GM12801 (cell line): ENCODE results near the gene RLN1.
"Not testable (repeated sequence)": the region's sequence is repeated elsewhere in the genome, so short reads cannot be mapped to it uniquely, and the experiment has no call there.

Experiments used
- TF ChIP-seq, protein P1 (sequence below): IDR thresholded peaks from one replicate; pipeline ENCODE4 v1.5.1; 2011; ENCODE audit warnings: control low read depth; ENCODE audit not compliant: insufficient read length; ENCODE audit errors: extremely low read depth

RLN1 gene

GRCh38 chr9:5338992-5339981 lies at the start of gene RLN1:
Gene RLN1, minus strand, starts transcription at chr9:5339876. Its CDS starts 130 bp downstream, at chr9:5339746.
- TF ChIP-seq, protein P1, sequence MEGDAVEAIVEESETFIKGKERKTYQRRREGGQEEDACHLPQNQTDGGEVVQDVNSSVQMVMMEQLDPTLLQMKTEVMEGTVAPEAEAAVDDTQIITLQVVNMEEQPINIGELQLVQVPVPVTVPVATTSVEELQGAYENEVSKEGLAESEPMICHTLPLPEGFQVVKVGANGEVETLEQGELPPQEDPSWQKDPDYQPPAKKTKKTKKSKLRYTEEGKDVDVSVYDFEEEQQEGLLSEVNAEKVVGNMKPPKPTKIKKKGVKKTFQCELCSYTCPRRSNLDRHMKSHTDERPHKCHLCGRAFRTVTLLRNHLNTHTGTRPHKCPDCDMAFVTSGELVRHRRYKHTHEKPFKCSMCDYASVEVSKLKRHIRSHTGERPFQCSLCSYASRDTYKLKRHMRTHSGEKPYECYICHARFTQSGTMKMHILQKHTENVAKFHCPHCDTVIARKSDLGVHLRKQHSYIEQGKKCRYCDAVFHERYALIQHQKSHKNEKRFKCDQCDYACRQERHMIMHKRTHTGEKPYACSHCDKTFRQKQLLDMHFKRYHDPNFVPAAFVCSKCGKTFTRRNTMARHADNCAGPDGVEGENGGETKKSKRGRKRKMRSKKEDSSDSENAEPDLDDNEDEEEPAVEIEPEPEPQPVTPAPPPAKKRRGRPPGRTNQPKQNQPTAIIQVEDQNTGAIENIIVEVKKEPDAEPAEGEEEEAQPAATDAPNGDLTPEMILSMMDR, result not testable (repeated sequence)

DNA sequence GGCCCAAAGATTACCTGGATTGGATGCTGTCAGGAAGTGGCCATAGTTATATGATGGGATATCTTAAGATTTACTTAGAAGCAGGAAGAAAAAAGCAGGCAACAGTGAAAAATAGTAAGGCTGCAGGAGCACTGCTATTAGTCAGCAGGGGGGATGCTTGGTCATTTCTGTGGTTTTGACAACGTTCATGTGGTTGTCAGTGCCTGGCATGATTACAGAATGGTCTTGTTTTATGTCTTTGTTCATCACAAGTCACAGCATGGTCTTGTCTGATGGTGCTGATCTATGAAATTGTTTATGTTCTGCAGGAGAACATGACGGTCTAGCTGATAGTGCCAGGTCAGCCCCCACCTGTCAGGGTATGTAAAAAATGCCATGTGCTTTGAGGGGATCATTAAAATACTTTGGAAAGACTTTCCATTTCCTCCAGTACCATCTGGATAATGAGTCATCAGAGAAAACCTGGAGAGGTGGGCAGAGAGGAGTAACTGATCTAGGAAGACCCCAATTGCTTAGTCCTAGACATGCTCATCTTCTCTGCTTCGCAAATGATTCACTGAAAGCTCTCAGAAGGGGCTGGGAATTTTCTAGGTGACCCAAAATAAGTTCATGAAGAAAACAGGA lies 49.5 kb upstream of the RLN1 start:
- TF ChIP-seq, protein P1, result no peak

- TF ChIP-seq, protein P1, result no peak
Measured at GRCh38 chr9:5388026-5388819, 48.5 kb upstream of the RLN1 start.

DNA sequence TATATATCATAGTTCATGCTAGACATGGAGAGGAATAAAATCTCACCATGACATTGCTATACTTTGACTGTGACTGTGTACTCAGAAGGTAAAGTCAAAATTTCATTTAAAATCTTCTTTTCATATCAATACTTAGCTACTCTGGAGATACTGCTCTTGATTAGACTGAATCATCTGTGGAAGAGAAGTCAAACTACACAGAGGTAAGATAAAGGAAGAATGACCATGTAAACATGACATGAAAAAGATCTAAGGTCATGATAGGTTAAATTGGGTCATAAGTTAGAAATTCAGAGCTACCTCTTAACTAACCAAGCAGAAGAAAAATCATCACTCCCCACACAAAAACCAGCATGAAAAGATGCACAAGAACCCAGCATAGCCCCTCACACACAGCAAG lies 44.8 kb upstream of the RLN1 start:
- TF ChIP-seq, protein P1, result no peak

DNA sequence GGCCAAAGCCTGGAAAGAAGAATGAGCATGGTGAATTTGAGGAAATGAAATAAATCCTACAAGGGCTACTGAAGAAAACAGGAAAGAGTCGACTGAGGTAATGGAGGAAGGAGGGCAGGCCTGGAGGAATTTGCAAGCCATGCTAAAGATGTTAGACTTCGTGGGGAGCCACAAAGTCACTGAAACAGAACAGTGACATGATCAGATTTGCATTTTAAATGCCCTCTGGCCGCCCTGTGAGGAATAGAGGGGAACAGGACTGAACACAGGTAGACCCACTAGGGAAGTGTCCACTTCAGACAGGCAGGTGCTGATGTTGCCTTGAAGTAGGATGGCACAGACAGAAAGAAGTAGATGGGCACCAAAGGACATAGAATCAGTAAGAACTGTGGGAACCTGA lies 42.8 kb upstream of the RLN1 start:
- TF ChIP-seq, protein P1, result no peak

GRCh38 chr9:5375790-5376477 lies 36.3 kb upstream of the RLN1 start:
- TF ChIP-seq, protein P1, result no peak
